ENCODE measurements around the gene ZNF184. TPM values are rescaled to one million over a fixed set of nuclear protein-coding genes. Genes with fewer than 3 reads are reported as not detected.
A peak's percentile ranks its signal among the peaks of the same experiment; 100 is the strongest.

The ZNF184 gene
- total and polyA plus RNA-seq, 9 of the 15 experiments (the other 6 are each of a cell fraction or from before 2014, with no cell fraction given): 7.6 to 22.2 (median 12.8) TPM

DNA sequence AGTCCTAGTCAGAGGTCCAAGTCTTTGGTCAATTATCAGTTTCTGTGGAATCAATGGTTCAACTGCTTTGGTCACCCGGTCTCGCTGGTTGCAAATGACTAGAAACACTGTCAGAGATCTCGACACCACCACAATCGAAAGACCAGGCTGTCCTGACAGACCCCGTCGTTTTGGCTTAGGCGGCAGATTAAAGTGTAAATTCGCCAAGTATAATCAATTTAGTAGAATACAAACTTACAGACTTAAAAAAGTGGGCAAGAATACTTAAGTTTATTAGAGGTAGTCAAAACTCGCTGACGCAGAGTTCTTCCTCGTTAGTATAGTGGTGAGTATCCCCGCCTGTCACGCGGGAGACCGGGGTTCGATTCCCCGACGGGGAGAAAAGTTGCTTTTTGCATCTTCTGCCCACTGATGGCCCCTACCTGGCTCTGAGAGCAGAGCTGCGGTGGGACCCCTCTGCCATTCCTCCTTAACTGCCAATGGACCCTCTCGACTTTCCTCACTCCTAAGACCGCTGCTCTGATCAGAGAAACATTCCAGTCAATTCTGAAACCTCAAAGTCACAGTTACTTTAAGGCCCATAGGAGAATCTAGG, 30.6 kb upstream of the ZNF184 start (continued):
- no peak for TF ChIP-seq FOXM1 (IDR thresholded peaks at IDR 0.05; ENCODE audit: low read depth)
- 0 out of 2 replicates have a peak, but pooled peaks have one; percentile 64 for TF ChIP-seq FOXM1 (CRISPR knock-in tag; IDR thresholded peaks at IDR 0.05; ENCODE audit: low read depth)
- TF ChIP-seq MTA3 (IDR thresholded peaks at IDR 0.05; ENCODE audit: borderline replicate concordance): no peak
- TF ChIP-seq TSC22D4 (tag; IDR thresholded peaks at IDR 0.05): no peak
- TF ChIP-seq, protein P1, sequence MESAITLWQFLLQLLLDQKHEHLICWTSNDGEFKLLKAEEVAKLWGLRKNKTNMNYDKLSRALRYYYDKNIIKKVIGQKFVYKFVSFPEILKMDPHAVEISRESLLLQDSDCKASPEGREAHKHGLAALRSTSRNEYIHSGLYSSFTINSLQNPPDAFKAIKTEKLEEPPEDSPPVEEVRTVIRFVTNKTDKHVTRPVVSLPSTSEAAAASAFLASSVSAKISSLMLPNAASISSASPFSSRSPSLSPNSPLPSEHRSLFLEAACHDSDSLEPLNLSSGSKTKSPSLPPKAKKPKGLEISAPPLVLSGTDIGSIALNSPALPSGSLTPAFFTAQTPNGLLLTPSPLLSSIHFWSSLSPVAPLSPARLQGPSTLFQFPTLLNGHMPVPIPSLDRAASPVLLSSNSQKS (CRISPR knock-in tag; IDR thresholded peaks at IDR 0.05): no peak
- TF ChIP-seq RBBP5 (IDR thresholded peaks at IDR 0.05; ENCODE audit: borderline replicate concordance, insufficient read depth, low read length, poor library complexity, severe bottlenecking): peak; percentile 61
- TF ChIP-seq PPARD (CRISPR knock-in tag; IDR thresholded peaks at IDR 0.05): no peak
- no peak for TF ChIP-seq SRSF7 (optimal IDR thresholded peaks at IDR 0.05; ENCODE audit: low read depth, low read length)
- TF ChIP-seq, protein P2, sequence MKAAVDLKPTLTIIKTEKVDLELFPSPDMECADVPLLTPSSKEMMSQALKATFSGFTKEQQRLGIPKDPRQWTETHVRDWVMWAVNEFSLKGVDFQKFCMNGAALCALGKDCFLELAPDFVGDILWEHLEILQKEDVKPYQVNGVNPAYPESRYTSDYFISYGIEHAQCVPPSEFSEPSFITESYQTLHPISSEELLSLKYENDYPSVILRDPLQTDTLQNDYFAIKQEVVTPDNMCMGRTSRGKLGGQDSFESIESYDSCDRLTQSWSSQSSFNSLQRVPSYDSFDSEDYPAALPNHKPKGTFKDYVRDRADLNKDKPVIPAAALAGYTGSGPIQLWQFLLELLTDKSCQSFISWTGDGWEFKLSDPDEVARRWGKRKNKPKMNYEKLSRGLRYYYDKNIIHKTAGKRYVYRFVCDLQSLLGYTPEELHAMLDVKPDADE (conservative IDR thresholded peaks at IDR 0.05; ENCODE audit: control insufficient read depth, low read depth, low read length): no peak; the same call in 1 of the 2 replicates
- no peak for TF ChIP-seq ZNF507 (tag; conservative IDR thresholded peaks at IDR 0.05)
- TF ChIP-seq GABPA (tag; conservative IDR thresholded peaks at IDR 0.05; ENCODE audit: low read depth): no peak
- TF ChIP-seq, protein P3, sequence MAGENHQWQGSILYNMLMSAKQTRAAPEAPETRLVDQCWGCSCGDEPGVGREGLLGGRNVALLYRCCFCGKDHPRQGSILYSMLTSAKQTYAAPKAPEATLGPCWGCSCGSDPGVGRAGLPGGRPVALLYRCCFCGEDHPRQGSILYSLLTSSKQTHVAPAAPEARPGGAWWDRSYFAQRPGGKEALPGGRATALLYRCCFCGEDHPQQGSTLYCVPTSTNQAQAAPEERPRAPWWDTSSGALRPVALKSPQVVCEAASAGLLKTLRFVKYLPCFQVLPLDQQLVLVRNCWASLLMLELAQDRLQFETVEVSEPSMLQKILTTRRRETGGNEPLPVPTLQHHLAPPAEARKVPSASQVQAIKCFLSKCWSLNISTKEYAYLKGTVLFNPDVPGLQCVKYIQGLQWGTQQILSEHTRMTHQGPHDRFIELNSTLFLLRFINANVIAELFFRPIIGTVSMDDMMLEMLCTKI (IDR thresholded peaks at IDR 0.05; ENCODE audit: partially characterized antibody): no peak
- TF ChIP-seq NUFIP1 (IDR thresholded peaks at IDR 0.05; ENCODE audit: partially characterized antibody): peak; percentile 7
- no peak for TF ChIP-seq U2AF2 (optimal IDR thresholded peaks at IDR 0.05; ENCODE audit: low read depth, low read length)
- TF ChIP-seq ZNF175 (CRISPR knock-in tag; IDR thresholded peaks at IDR 0.05; ENCODE audit: low read depth): peak; percentile 40; the same call in 1 of the 2 replicates
- no peak for TF ChIP-seq CCAR2 (IDR thresholded peaks at IDR 0.05; ENCODE audit: low read depth, low read length)
- TF ChIP-seq, protein P4, sequence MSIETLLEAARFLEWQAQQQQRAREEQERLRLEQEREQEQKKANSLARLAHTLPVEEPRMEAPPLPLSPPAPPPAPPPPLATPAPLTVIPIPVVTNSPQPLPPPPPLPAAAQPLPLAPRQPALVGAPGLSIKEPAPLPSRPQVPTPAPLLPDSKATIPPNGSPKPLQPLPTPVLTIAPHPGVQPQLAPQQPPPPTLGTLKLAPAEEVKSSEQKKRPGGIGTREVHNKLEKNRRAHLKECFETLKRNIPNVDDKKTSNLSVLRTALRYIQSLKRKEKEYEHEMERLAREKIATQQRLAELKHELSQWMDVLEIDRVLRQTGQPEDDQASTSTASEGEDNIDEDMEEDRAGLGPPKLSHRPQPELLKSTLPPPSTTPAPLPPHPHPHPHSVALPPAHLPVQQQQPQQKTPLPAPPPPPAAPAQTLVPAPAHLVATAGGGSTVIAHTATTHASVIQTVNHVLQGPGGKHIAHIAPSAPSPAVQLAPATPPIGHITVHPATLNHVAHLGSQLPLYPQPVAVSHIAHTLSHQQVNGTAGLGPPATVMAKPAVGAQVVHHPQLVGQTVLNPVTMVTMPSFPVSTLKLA (conservative IDR thresholded peaks at IDR 0.05): no peak
- no peak for TF ChIP-seq GTF2E2 (tag; IDR thresholded peaks at IDR 0.05)
- TF ChIP-seq STAT5A (IDR thresholded peaks at IDR 0.05; ENCODE audit: borderline replicate concordance, low read length): peak; percentile 12; the same call in 1 of the 2 replicates
- TF ChIP-seq HNRNPUL1 (IDR thresholded peaks at IDR 0.05; ENCODE audit: low read length): no peak
- TF ChIP-seq ETV5 (CRISPR knock-in tag; IDR thresholded peaks at IDR 0.05; ENCODE audit: low read depth): no peak
- no peak for TF ChIP-seq KLF6 (CRISPR knock-in tag; IDR thresholded peaks at IDR 0.05; ENCODE audit: borderline replicate concordance)

All from K562 (cell line).